HG03064 (cell line): ENCODE results near the gene LRRC74B.
"Not testable (repeated sequence)": the region's sequence is repeated elsewhere in the genome, so short reads cannot be mapped to it uniquely, and the experiment has no call there.

Experiments
- ATAC-seq: cut with Tn5 transposase; IDR thresholded peaks from one replicate; pipeline ENCODE4 v1.9.1; 2021; ENCODE audit warnings: low read depth; ENCODE audit not compliant: unreplicated experiment

LRRC74B gene

GRCh38 chr22:21045585-21046294 is at the start of gene LRRC74B:
LRRC74B (plus strand) TSS chr22:21045946; CDS start chr22:21045987, 41 bp downstream.
- no peak for ATAC-seq

- no peak for ATAC-seq
These were observed 49.7 kb upstream of the LRRC74B start for GRCh38 chr22:20996031-20996410.

- no peak for ATAC-seq
These were observed 48.9 kb upstream of the LRRC74B start for GRCh38 chr22:20996598-20997535.

- no peak for ATAC-seq
These were observed 48.0 kb upstream of the LRRC74B start for GRCh38 chr22:20997536-20998257.

DNA sequence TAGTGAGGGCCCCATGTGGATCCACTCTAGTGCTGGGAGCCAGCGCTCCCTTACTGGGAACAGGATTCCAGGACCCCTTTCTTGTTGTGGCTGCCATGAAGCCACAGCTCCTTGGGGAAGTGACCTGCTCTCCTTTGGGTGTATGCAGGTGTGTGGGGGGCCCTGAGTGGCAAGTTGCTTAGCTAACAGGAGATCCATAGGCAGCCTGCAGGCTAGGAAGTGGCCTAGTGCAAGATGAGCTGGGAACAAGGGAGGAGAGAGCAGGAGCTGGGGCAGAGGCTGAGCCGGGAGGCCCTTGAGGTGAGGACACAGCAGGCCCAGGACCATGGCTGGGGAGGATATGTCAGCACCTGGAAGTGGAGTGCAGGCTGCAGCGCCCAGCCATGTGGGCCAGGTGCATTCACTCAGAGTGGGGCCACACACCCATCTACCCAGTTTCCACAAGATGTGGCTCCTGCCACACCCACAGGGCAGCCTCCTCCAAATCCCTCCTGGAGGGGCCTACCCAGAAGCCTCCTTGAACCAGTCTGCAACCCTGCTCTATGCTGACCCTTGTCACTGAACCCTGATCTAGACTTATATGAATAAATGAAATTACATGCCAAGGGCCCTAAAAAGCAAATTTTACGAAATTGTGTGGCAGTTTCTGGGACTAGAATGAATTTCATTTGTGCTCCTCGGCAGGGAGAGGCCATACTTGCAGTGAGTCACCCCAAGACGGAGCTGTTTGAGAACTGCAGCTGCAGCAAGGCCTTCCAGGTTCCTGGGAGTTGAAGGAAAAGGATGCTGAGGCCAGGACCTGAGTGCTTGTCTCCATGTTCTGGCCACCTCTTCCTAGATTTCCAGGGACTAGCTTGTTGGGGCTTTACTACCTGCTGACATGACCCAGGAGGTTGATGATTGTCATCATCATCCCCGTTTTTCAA is 47.1 kb upstream of the LRRC74B start:
- ATAC-seq, result no peak

DNA sequence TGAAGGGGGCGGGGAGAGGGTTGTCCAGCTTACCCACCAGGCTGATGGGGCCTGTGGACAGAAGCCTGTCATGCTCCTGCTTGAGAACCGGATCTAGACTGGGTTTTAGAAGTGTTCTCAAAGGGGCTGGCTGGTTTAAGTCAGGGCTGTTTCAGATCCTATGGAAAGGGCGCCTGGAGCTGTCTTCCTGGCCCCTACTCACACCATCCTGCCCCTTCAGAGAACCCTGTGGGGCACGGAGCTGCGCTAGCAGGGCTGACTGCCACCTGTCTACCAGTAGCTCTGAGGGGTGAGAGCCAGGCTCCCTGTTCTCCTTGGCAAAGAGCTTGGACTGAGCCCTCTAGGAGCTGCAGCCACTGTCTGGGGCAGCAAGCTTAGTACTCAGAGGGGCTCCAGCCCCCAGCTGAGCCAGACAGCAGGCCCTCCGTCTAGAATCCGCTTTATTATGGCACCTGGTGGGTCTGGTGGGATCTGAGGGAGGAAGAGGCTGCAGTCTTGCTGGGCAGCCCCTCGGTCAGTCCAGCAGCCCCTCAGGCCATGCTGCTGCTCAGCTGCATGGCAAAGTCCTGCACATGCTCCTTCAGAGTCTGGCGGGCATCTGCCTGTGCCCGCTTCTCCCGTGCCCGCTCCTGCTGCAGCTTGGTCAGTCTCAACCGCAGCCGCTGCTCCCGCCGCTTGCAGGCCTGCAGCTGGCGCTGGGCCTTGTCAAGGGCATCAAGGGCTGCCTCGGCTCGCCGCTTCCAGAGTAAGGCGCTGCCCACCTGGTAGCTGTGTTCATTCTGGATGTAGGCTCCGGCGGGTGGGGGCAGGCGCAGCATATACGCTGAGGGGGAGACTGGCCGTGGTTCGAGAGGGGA is 46.2 kb upstream of the LRRC74B start:
- ATAC-seq, result no peak

GRCh38 chr22:21000207-21000986 is 45.3 kb upstream of the LRRC74B start:
- no peak for ATAC-seq

DNA sequence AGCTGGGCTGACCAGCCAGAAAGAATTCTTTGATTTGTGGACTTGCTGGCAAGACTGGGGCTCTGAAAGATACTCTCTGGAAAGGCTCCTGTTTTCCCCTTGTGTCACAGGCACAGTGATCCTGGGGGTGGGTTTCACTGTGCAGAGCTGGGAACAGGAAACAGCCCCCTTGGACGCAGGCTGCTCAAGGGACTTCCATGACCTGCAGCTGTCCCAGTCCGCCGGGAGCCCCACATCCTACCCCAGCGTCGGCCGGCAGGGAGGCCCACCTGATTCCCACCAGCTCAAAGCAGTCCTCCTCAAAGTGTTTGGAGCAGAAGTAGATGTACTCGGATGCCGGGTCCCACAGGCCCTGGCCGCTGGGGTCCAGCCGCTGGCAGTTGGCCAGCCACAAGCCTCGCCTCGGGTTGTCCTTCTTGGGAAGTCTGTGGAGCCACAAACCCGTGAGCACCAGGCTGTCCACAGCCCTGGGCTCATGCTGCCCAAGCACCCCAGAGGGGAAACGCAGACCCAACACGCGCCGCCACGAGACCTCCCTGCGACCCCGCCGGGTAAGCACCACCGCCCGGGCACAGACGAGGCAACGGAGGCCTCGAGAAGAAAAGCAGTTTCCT is 44.7 kb upstream of the LRRC74B start:
- ATAC-seq, result peak; percentile 13

DNA sequence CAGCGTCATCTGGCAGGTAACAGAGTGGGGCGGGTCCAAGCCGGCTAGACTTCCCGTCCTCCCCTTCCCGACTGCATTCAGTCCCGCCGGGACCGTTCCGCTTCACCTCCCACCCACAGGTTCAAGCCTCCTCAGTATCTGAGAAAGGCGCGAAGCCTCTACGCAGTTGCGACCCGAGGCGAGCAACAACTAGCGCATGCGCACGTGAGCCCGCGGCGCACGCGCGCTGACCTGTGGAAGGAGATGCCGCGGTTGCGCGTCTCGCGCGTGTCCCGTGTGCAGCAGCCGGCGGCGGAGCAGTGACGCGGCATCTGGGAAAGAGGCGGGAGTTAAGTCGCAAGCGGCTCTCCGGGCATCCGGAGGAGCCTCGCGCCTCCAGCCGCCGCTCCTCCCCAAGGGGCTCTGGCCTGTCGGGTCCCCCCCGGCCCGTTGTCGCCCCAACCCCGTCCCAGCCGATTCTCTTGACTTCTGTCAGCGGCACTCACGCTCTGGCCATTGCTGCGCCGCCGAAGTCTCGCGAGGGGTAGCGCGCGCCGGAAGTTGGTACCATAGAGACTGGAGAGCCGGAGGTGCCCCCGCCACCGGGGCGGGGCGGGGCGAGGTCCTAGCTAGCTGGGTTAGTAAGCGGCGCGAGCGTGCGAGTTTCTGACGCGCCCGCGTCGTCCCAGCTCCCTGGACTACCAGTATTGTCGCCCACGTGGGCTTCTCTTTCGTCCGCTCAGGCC is 44.0 kb upstream of the LRRC74B start, which contains the start of gene THAP7:
THAP7 (minus strand) TSS at position 518 of the 725 bp plus-strand sequence; CDS start at position 311, 207 bp downstream.
- ATAC-seq, result peak; percentile 85

- ATAC-seq, result no peak
These were observed 42.0 kb upstream of the LRRC74B start for GRCh38 chr22:21003782-21004181.

GRCh38 chr22:21009208-21009607 is 36.5 kb upstream of the LRRC74B start:
- not testable (repeated sequence) for ATAC-seq

DNA sequence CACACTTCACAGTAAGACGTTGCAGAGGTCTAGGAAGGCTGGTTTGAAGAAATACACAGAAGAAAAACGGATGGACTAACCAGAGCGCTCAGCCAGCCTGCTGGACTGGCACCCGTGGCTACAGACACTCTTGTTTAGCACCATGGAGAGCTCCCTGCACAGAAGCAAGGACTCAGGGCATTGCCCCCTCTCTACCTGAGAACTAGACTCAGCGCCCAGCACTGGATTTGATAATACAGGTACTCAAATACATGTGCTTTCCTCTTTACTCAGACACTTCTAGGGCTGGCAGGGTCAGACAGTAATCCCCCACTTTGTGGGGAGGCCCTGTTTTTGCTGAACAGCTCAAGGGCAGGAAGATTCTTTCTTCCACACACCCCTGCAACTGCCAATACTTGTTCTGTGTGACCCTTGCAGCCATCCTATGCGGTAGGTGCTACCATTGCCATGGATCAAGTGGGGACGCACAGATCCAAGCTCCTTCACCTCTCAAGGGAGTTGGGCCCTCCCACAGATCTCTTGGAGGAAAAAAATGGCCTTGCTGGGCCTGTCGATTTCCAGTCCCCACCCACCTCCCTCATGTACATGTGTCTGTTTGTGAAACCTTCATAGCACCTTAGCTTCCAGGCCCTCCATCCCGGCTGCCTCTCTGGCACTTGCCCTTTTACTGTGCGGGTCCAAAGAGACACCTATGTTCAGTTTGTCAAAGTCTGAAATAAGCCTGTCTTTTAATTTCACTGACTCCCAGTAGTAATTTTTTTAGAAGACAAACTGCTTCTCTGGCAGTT is 35.9 kb upstream of the LRRC74B start:
- no peak for ATAC-seq

GRCh38 chr22:21010426-21011113 is 35.2 kb upstream of the LRRC74B start:
- ATAC-seq, result no peak

GRCh38 chr22:21012446-21013407 is 33.0 kb upstream of the LRRC74B start:
- no peak for ATAC-seq
